Loucy (cell line): ENCODE results near the gene MFAP2.

Experiments used
- H2AFZ ChIP-seq: fragments of 200-600 bp; sonication (generic); 2 replicates; pipeline ENCODE4 v1.6.0; 2016; ENCODE audit warnings: antibody characterized with exemption, mild to moderate bottlenecking, low read length, moderate library complexity
- H3F3A ChIP-seq: fragments of 200-600 bp; 2 replicates; pipeline ENCODE4 v1.6.0; 2016; ENCODE audit warnings: antibody characterized with exemption, low read depth, mild to moderate bottlenecking
- H3K27me3 ChIP-seq: fragments of 200-600 bp; sonication (generic); 2 replicates; pipeline ENCODE4 v1.6.1; 2014; ENCODE audit warnings: low read length, mild to moderate bottlenecking; ENCODE audit not compliant: insufficient read depth, poor library complexity, severe bottlenecking
- H3K36me3 ChIP-seq: fragments of 200-600 bp; sonication (generic); 2 replicates; pipeline ENCODE4 v1.6.1; 2016; ENCODE audit warnings: low read length; ENCODE audit not compliant: insufficient read depth
- H3K4me1 ChIP-seq: fragments of 200-600 bp; sonication (generic); 2 replicates; pipeline ENCODE4 v1.5.1; 2014; ENCODE audit warnings: low read length, mild to moderate bottlenecking; ENCODE audit not compliant: insufficient read depth, poor library complexity, severe bottlenecking
- H3K4me2 ChIP-seq: fragments of 200-600 bp; sonication (generic); 2 replicates; pipeline ENCODE4 v1.6.0; 2014; ENCODE audit warnings: antibody characterized with exemption, low read length, low read depth, mild to moderate bottlenecking; ENCODE audit not compliant: poor library complexity, severe bottlenecking
- H3K4me3 ChIP-seq: fragments of 200-600 bp; sonication (generic); 2 replicates; pipeline ENCODE4 v1.5.1; 2014; ENCODE audit warnings: low read length, mild to moderate bottlenecking, mixed read lengths; ENCODE audit not compliant: poor library complexity, severe bottlenecking
- H3K79me2 ChIP-seq: fragments of 200-600 bp; sonication (generic); 2 replicates; pipeline ENCODE4 v1.6.1; 2014; ENCODE audit warnings: low read length; ENCODE audit not compliant: insufficient read depth
- H3K9ac ChIP-seq: fragments of 200-600 bp; sonication (generic); 2 replicates; pipeline ENCODE4 v1.6.0; 2014; ENCODE audit warnings: mild to moderate bottlenecking, low read depth, low read length, moderate library complexity; ENCODE audit not compliant: poor library complexity, severe bottlenecking
- H3K9me2 ChIP-seq: fragments of 200-600 bp; sonication (generic); replicated peaks from 2 replicates; pipeline ENCODE4 v1.6.1; 2016; ENCODE audit warnings: low read depth, low read length, mixed read lengths
- H3K9me3 ChIP-seq: fragments of 200-600 bp; sonication (generic); 2 replicates; pipeline ENCODE4 v1.6.1; 2014; ENCODE audit warnings: mild to moderate bottlenecking, antibody characterized with exemption, low read length, low read depth; ENCODE audit not compliant: insufficient read depth
- H4K20me1 ChIP-seq: fragments of 200-600 bp; sonication (generic); 2 replicates; pipeline ENCODE4 v1.6.0; 2014; ENCODE audit warnings: antibody characterized with exemption, low read length, mild to moderate bottlenecking; ENCODE audit not compliant: insufficient read depth, poor library complexity, severe bottlenecking
- CTCF ChIP-seq: fragments of 200-600 bp; sonication (generic); conservative IDR thresholded peaks from 2 replicates; pipeline ENCODE4 v1.5.1; 2014; ENCODE audit warnings: mild to moderate bottlenecking, antibody characterized with exemption, low read length
- EZH2phosphoT487 ChIP-seq: fragments of 200-600 bp; IDR thresholded peaks from 2 replicates; pipeline ENCODE4 v1.6.1; 2018; ENCODE audit warnings: antibody characterized with exemption, mild to moderate bottlenecking, moderate library complexity, borderline replicate concordance

The MFAP2 gene

GRCh38 chr1:16996845-16997244 lies 16.4 kb upstream of the MFAP2 start:
- peaks cover 12% of the 10 kb centered on the region; the same call in 1 of the 2 replicates for H3K36me3 ChIP-seq

GRCh38 chr1:16993521-16994038 lies 13.2 kb upstream of the MFAP2 start:
- no peaks in the 10 kb centered on the region for H3K79me2 ChIP-seq
- TF ChIP-seq EZH2phosphoT487: no peak
- TF ChIP-seq CTCF: no peak
- no peaks in the 10 kb centered on the region for H3K4me1 ChIP-seq
- H3K9me2 ChIP-seq: no peaks in the 10 kb centered on the region
- H3K36me3 ChIP-seq: peaks cover 7% of the 10 kb centered on the region; the same call in 1 of the 2 replicates
- H3K4me2 ChIP-seq: no peak overlapping the region
- H3K9me3 ChIP-seq: no peaks in the 10 kb centered on the region
- no peaks in the 10 kb centered on the region for H3K27me3 ChIP-seq
- no peak overlapping the region for H3K4me3 ChIP-seq
- H2AFZ ChIP-seq: no peak overlapping the region
- no peaks in the 10 kb centered on the region for H3F3A ChIP-seq
- H3K9ac ChIP-seq: no peak overlapping the region
- H4K20me1 ChIP-seq: no peaks in the 10 kb centered on the region

More at GRCh38 chr1:16996845-16997244, 16.4 kb upstream of the MFAP2 start:
- no peak overlapping the region for H2AFZ ChIP-seq
- H3F3A ChIP-seq: no peaks in the 10 kb centered on the region
- H3K4me1 ChIP-seq: no peaks in the 10 kb centered on the region
- no peaks in the 10 kb centered on the region for H3K79me2 ChIP-seq
- no peak overlapping the region for H3K4me3 ChIP-seq
- H3K4me2 ChIP-seq: no peak overlapping the region
- H4K20me1 ChIP-seq: no peaks in the 10 kb centered on the region
- no peaks in the 10 kb centered on the region for H3K9me3 ChIP-seq
- no peak for TF ChIP-seq EZH2phosphoT487
- no peak for TF ChIP-seq CTCF
- H3K9ac ChIP-seq: no peak overlapping the region
- H3K9me2 ChIP-seq: no peaks in the 10 kb centered on the region
- H3K27me3 ChIP-seq: no peaks in the 10 kb centered on the region

- no peak overlapping the region for H2AFZ ChIP-seq
- no peak overlapping the region for H3K4me2 ChIP-seq
- peaks cover 4% of the 10 kb centered on the region; the same call in 1 of the 2 replicates for H3K36me3 ChIP-seq
- H3F3A ChIP-seq: no peaks in the 10 kb centered on the region
- H3K9me3 ChIP-seq: no peaks in the 10 kb centered on the region
- TF ChIP-seq EZH2phosphoT487 (no peak), CTCF (no peak)
- no peaks in the 10 kb centered on the region for H3K4me1 ChIP-seq
- no peaks in the 10 kb centered on the region for H3K9me2 ChIP-seq
- H3K27me3 ChIP-seq: no peaks in the 10 kb centered on the region
- H3K79me2 ChIP-seq: no peaks in the 10 kb centered on the region
- no peaks in the 10 kb centered on the region for H4K20me1 ChIP-seq
- H3K9ac ChIP-seq: no peak overlapping the region
- H3K4me3 ChIP-seq: no peak overlapping the region
Measured at GRCh38 chr1:16992675-16993074, 12.3 kb upstream of the MFAP2 start.
